ENCODE results near the gene PRR30. TPM values are rescaled to one million over a fixed set of nuclear protein-coding genes. Genes with fewer than 3 reads are reported as not detected.

The PRR30 gene
- total and polyA plus RNA-seq, 2 experiments from 2014 or later = not detected

DNA sequence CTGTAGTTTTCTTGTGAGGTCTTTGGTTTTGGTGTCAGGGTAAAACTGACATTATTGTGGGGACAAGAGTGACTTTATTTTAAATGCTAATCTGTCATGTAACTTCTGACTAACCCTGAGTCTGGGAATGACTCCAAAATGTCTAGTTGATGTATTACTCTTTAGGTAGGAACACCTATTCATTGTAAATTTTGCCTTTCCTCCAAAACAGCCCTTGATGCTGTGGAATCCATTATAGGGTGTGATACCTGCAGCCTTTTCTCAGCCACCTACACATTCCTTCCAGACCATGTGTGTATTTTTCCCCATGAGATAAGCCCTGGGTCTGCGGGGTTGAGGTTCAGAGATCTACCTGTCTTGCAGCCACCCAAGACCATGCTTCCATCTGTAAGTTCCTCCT is 4.1 kb upstream of the PRR30 start:
- no peaks in the 10 kb centered on the region for H3K36me3 ChIP-seq (ENCODE audit: insufficient read depth)
- Mint-ChIP-seq H3K27ac (no peak overlapping the region), H3K27me3 (ENCODE audit: insufficient read depth, low read depth, poor library complexity) (peaks cover 7% of the 10 kb centered on the region), H3K9me3 (no peaks in the 10 kb centered on the region), H3K4me3 (no peak overlapping the region), H3K4me1 (no peaks in the 10 kb centered on the region), H3K36me3 (ENCODE audit: low read depth) (no peaks in the 10 kb centered on the region)
- no peak overlapping the region for H3K4me2 ChIP-seq
- H2AFZ ChIP-seq = no peak overlapping the region
- H3K4me3 ChIP-seq = no peak overlapping the region
- no peaks in the 10 kb centered on the region for H4K20me1 ChIP-seq (replicated peaks; ENCODE audit: insufficient read depth)
- H3K27ac ChIP-seq (ENCODE audit: low read depth) = no peak overlapping the region
- H3K27me3 ChIP-seq (ENCODE audit: insufficient read depth) = no peaks in the 10 kb centered on the region
- DNase-seq (ENCODE audit: low spot score) = no peak
- no peaks in the 10 kb centered on the region for H3F3A ChIP-seq (replicated peaks; ENCODE audit: low read depth)
- no peaks in the 10 kb centered on the region for H3K4me1 ChIP-seq (ENCODE audit: insufficient read depth)
- H3K79me2 ChIP-seq (replicated peaks; ENCODE audit: insufficient read depth) = no peaks in the 10 kb centered on the region
- no peak for ATAC-seq
- no peaks in the 10 kb centered on the region for H3K9me2 ChIP-seq (ENCODE audit: insufficient read depth)
- TF ChIP-seq EZH2 (IDR thresholded peaks at IDR 0.05; ENCODE audit: low read depth, unreplicated experiment) = no peak
- TF ChIP-seq, protein P1, sequence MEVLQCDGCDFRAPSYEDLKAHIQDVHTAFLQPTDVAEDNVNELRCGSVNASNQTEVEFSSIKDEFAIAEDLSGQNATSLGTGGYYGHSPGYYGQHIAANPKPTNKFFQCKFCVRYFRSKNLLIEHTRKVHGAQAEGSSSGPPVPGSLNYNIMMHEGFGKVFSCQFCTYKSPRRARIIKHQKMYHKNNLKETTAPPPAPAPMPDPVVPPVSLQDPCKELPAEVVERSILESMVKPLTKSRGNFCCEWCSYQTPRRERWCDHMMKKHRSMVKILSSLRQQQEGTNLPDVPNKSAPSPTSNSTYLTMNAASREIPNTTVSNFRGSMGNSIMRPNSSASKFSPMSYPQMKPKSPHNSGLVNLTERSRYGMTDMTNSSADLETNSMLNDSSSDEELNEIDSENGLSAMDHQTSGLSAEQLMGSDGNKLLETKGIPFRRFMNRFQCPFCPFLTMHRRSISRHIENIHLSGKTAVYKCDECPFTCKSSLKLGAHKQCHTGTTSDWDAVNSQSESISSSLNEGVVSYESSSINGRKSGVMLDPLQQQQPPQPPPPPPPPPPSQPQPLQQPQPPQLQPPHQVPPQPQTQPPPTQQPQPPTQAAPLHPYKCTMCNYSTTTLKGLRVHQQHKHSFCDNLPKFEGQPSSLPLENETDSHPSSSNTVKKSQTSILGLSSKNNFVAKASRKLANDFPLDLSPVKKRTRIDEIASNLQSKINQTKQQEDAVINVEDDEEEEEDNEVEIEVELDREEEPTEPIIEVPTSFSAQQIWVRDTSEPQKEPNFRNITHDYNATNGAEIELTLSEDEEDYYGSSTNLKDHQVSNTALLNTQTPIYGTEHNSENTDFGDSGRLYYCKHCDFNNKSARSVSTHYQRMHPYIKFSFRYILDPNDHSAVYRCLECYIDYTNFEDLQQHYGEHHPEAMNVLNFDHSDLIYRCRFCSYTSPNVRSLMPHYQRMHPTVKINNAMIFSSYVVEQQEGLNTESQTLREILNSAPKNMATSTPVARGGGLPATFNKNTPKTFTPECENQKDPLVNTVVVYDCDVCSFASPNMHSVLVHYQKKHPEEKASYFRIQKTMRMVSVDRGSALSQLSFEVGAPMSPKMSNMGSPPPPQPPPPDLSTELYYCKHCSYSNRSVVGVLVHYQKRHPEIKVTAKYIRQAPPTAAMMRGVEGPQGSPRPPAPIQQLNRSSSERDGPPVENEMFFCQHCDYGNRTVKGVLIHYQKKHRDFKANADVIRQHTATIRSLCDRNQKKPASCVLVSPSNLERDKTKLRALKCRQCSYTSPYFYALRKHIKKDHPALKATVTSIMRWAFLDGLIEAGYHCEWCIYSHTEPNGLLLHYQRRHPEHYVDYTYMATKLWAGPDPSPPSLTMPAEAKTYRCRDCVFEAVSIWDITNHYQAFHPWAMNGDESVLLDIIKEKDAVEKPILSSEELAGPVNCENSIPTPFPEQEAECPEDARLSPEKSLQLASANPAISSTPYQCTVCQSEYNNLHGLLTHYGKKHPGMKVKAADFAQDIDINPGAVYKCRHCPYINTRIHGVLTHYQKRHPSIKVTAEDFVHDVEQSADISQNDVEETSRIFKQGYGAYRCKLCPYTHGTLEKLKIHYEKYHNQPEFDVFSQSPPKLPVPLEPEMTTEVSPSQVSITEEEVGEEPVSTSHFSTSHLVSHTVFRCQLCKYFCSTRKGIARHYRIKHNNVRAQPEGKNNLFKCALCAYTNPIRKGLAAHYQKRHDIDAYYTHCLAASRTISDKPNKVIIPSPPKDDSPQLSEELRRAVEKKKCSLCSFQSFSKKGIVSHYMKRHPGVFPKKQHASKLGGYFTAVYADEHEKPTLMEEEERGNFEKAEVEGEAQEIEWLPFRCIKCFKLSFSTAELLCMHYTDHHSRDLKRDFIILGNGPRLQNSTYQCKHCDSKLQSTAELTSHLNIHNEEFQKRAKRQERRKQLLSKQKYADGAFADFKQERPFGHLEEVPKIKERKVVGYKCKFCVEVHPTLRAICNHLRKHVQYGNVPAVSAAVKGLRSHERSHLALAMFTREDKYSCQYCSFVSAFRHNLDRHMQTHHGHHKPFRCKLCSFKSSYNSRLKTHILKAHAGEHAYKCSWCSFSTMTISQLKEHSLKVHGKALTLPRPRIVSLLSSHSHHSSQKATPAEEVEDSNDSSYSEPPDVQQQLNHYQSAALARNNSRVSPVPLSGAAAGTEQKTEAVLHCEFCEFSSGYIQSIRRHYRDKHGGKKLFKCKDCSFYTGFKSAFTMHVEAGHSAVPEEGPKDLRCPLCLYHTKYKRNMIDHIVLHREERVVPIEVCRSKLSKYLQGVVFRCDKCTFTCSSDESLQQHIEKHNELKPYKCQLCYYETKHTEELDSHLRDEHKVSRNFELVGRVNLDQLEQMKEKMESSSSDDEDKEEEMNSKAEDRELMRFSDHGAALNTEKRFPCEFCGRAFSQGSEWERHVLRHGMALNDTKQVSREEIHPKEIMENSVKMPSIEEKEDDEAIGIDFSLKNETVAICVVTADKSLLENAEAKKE (CRISPR knock-in tag; IDR thresholded peaks at IDR 0.05) = no peak
- TF ChIP-seq ZNF114 (CRISPR knock-in tag; IDR thresholded peaks at IDR 0.05) = no peak
- no peak for TF ChIP-seq POLR2AphosphoS5 (IDR thresholded peaks at IDR 0.05; ENCODE audit: low read depth)
- no peak for TF ChIP-seq ZNF331 (CRISPR knock-in tag; IDR thresholded peaks at IDR 0.05; ENCODE audit: low read depth)

- no peak for ATAC-seq
- peaks cover 7% of the 10 kb centered on the region; the same call in 2 of the 3 replicates for H3K4me1 Mint-ChIP-seq
Measured at GRCh38 chr2:27138111-27138510, 1.1 kb downstream of the PRR30 start.

More at GRCh38 chr2:27138111-27138510, 1.1 kb downstream of the PRR30 start:
- Mint-ChIP-seq H3K27ac (no peak overlapping the region), H3K9me3 (no peaks in the 10 kb centered on the region), H3K4me3 (no peak overlapping the region), H3K36me3 (ENCODE audit: low read depth) (peaks cover 7% of the 10 kb centered on the region; the same call in 2 of the 3 replicates), H3K27me3 (ENCODE audit: insufficient read depth, low read depth, poor library complexity) (peaks cover 8% of the 10 kb centered on the region)
- no peak overlapping the region for H3K27ac ChIP-seq (ENCODE audit: low read depth)
- no peaks in the 10 kb centered on the region for H3K36me3 ChIP-seq (ENCODE audit: insufficient read depth)
- no peaks in the 10 kb centered on the region for H3K9me2 ChIP-seq (ENCODE audit: insufficient read depth)
- H3K4me1 ChIP-seq (ENCODE audit: insufficient read depth) = peaks cover 6% of the 10 kb centered on the region; the same call in 1 of the 2 replicates
- no peaks in the 10 kb centered on the region for H3K27me3 ChIP-seq (ENCODE audit: insufficient read depth)
- H2AFZ ChIP-seq = peak overlapping the region; percentile 56; the same call in 1 of the 2 replicates
- no peak for DNase-seq (ENCODE audit: low spot score)
- no peak overlapping the region for H3K4me3 ChIP-seq
- no peaks in the 10 kb centered on the region; the same call in 1 of the 2 replicates for H3F3A ChIP-seq (replicated peaks; ENCODE audit: low read depth)
- H4K20me1 ChIP-seq (replicated peaks; ENCODE audit: insufficient read depth) = peaks cover 6% of the 10 kb centered on the region; the same call in 1 of the 2 replicates
- no peak overlapping the region for H3K4me2 ChIP-seq
- H3K79me2 ChIP-seq (replicated peaks; ENCODE audit: insufficient read depth) = peaks cover 6% of the 10 kb centered on the region
- TF ChIP-seq CREB1 (CRISPR knock-in tag; IDR thresholded peaks at IDR 0.05; ENCODE audit: low read depth) (no peak), NANOG (IDR thresholded peaks at IDR 0.05; ENCODE audit: borderline replicate concordance) (no peak)
